ENCODE results near the gene ZNF223.

DNA sequence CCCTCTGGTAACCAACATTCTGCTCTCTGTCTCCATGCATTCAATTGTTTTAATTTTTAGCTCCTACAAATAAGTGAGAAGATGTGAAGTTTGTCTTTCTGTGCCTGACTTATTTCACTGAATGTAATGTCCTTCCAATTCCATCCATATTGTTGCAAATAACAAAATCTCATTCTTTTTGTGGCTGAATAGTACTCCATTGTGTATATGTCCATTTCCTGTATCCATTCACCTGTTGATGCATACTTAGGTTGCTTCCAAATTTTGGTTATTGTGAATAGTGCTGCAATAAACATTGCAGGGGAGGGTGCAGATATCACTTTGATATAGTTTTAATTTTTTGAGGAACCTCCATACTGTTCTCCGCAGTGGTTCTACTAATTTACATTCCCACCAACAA lies 17.6 kb downstream of the ZNF223 start:
- no peak for TF ChIP-seq EZH2 (IDR thresholded peaks at IDR 0.05; ENCODE audit: borderline replicate concordance, low read depth, low read length, severe bottlenecking)
- TF ChIP-seq, protein P1, sequence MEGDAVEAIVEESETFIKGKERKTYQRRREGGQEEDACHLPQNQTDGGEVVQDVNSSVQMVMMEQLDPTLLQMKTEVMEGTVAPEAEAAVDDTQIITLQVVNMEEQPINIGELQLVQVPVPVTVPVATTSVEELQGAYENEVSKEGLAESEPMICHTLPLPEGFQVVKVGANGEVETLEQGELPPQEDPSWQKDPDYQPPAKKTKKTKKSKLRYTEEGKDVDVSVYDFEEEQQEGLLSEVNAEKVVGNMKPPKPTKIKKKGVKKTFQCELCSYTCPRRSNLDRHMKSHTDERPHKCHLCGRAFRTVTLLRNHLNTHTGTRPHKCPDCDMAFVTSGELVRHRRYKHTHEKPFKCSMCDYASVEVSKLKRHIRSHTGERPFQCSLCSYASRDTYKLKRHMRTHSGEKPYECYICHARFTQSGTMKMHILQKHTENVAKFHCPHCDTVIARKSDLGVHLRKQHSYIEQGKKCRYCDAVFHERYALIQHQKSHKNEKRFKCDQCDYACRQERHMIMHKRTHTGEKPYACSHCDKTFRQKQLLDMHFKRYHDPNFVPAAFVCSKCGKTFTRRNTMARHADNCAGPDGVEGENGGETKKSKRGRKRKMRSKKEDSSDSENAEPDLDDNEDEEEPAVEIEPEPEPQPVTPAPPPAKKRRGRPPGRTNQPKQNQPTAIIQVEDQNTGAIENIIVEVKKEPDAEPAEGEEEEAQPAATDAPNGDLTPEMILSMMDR (IDR thresholded peaks at IDR 0.05; ENCODE audit: borderline replicate concordance, extremely low read depth, low read length, poor library complexity, severe bottlenecking), result no peak
